Measurements from ENCODE around the gene ZIC2. TPM values are rescaled to one million over a fixed set of nuclear protein-coding genes. Genes with fewer than 3 reads are reported as not detected.

Gene ZIC2
- total RNA-seq, 3 donors from 2014 or later: 0.09 to 0.31 TPM; not detected in 1

DNA sequence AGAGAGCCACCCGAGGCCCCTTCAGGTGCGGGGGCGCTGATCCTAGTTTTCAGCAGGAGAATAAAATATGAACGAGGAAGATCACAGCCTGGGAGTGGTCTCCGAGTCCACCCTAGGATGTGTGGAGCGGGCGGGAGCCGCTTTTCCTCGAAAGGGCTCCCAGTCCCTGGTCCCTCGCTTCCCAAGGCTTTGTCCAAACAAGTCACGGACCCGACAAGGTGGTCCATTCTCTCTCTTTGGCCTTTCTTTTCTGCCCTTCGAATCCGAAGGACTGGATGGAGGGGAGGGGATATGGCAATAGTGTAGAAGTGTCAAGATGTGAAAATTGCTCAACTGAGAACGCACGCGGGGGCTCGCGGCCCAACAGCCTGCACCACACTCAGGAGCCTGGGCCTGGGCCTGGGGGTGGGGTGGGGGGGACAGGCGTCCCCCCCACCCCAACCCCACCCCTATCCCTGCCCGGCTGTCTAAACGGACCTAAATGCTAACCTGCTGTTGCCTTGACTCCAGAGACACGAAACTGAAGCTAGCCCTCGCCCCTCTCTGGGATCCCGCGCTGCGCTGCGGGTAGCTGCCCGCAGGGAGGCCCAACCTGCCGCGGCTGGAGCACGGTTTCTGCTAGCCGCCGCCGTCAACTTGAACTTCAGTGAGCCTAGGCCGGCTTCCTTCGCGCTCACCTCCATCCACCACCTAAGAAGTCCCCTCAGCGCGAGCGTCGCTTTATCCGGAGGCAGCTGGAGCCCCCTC lies 7.1 kb downstream of the ZIC2 start:
- no peak for ATAC-seq
- H3K4me1 ChIP-seq (ENCODE audit: low read depth): peaks cover 22% of the 10 kb centered on the region
- TF ChIP-seq, protein P1, sequence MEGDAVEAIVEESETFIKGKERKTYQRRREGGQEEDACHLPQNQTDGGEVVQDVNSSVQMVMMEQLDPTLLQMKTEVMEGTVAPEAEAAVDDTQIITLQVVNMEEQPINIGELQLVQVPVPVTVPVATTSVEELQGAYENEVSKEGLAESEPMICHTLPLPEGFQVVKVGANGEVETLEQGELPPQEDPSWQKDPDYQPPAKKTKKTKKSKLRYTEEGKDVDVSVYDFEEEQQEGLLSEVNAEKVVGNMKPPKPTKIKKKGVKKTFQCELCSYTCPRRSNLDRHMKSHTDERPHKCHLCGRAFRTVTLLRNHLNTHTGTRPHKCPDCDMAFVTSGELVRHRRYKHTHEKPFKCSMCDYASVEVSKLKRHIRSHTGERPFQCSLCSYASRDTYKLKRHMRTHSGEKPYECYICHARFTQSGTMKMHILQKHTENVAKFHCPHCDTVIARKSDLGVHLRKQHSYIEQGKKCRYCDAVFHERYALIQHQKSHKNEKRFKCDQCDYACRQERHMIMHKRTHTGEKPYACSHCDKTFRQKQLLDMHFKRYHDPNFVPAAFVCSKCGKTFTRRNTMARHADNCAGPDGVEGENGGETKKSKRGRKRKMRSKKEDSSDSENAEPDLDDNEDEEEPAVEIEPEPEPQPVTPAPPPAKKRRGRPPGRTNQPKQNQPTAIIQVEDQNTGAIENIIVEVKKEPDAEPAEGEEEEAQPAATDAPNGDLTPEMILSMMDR (IDR thresholded peaks at IDR 0.05): no peak
- DNase-seq: no peak
- H3K9me3 ChIP-seq: no peaks in the 10 kb centered on the region
- intact Hi-C loops (cut with DNase I, micrococcal nuclease): no loop called here
- no peaks in the 10 kb centered on the region for H3K36me3 ChIP-seq (ENCODE audit: low read depth)
- no peak overlapping the region for H3K4me3 ChIP-seq

DNA sequence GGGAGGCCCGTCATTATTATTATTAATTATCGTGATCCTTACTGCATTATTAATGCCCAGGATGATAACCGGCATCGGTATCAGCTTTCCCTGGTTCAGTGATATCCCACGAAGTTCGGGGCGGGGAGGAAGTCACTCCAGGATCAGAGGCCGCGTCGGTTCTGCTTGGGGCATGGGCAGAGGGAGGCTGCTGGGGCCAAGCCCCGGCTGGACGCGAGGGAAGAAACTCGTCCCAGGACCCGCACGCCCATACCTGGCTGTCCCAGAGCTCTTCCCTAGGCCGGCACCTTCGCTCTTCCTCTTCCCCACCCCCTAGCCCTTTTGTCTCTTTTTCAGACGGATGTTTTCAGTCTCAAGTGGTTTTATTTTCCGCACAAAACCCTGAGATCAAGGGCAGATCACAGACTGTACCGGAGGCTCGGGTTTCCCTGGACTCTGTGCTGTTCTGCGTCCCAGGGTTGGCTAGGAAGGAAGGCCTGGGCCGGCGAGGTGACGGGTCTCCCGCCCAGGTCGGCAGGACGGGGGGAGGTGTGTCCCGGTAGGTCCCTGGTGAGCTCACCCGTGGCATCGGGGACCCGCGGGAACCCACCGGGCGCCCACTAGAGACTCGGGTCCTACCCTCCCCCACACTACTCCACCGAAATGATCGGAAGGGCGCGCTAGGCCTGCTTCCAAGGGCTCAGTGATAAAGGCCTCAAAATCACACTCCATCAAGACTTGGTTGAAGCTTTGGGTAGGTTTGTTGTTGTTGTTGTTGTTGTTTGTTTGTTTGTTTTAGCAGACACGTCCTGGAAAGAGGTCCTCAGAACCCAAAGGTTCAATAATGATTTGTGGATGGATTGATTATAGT lies 7.9 kb downstream of the ZIC2 start:
- peak; percentile 52 for ATAC-seq
- Histone ChIP-seq H3K4me1 (ENCODE audit: low read depth) (peaks cover 22% of the 10 kb centered on the region), H3K4me3 (no peak overlapping the region), H3K9me3 (no peaks in the 10 kb centered on the region), H3K36me3 (ENCODE audit: low read depth) (no peaks in the 10 kb centered on the region)
- TF ChIP-seq, protein P1 (IDR thresholded peaks at IDR 0.05): no peak
- intact Hi-C loops (cut with DNase I, micrococcal nuclease): no loop called here
- peak in 1 of 3 donors; percentile 33 for DNase-seq

DNA sequence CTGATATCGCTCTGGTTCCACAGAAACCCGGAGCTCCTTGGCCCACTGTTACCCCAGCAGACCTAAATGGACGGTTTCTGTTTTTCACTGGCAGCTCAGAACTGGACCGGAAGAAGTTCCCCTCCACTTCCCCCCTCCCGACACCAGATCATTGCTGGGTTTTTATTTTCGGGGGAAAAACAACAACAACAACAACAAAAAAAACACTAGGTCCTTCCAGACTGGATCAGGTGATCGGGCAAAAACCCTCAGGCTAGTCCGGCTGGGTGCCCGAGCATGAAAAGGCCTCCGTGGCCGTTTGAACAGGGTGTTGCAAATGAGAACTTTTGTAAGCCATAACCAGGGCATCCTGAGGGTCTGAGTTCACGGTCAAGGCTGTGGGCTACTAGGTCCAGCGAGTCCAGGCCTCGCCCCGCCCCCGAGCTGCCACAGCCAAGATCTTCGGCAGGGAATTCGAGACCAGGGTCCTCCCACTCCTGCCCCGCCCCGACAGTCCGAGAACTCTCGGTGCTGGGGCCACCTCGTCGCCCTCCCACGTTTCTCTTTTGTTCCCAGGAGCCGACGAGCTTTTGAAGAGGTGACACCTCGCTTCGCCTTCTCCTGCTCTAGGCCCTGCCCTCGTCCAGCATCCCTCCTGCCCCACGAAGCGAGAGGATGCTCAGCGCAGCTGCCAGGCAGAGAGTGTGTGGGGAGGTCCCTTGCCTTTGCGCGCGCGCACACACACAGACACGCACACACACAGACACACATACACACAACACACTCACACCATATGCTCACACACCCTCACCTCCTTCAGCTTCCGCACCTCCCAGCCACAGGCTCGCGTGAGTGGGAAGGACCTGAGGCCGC lies 8.8 kb downstream of the ZIC2 start:
- intact Hi-C loops (cut with DNase I, micrococcal nuclease): no loop called here
- DNase-seq (peak in 1 of 3 donors; percentile 27), ATAC-seq (peak; percentile 12)
- Histone ChIP-seq H3K4me3 (no peak overlapping the region), H3K36me3 (ENCODE audit: low read depth) (no peaks in the 10 kb centered on the region), H3K4me1 (ENCODE audit: low read depth) (peaks cover 22% of the 10 kb centered on the region), H3K9me3 (no peaks in the 10 kb centered on the region)
- TF ChIP-seq, protein P1 (IDR thresholded peaks at IDR 0.05): no peak

DNA sequence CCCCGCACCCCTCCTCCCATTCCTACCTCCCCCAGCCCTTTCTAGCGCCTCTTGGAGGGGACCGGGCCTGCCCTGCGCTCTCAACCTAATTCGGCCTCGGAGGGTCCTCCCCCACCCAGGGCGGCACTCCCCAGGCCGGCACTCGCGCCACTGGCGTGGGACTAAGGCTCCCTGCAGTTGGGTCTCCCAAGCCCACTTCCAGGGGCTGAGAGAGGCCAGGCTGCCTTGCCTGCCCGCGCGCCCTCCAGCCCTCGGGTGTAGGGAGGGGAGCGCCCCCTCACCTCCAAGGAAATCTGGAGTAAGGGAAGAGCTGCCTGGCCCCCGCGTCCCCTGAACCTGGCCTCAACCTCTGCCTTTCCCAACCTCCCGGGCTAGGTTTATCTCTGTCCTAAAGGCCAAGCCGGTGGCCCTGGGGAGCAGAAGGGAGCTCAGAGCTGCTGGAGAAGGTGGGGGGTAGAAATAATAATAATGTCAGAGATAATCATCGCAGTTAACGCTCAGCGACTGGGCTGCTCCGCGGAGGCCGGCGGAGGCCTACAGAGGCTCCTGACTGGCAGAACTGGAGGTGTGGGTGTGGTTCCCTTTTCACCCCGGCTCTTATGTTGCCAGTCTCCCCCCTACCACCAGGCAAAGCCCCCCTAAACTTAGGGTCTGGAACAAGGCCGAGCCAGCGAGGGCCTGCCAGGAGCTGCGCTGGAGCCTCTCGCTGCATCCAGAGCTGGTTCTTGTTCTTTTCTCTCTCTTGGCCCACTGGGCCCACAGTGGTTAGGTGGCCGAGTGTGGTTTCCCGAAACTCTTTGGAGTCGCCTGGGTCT lies 9.6 kb downstream of the ZIC2 start:
- no peak for DNase-seq
- TF ChIP-seq, protein P1 (IDR thresholded peaks at IDR 0.05): no peak
- peaks cover 22% of the 10 kb centered on the region for H3K4me1 ChIP-seq (ENCODE audit: low read depth)
- H3K9me3 ChIP-seq: no peaks in the 10 kb centered on the region
- H3K4me3 ChIP-seq: no peak overlapping the region
- no peak for ATAC-seq
- intact Hi-C loops (cut with DNase I, micrococcal nuclease): no loop called here
- no peaks in the 10 kb centered on the region for H3K36me3 ChIP-seq (ENCODE audit: low read depth)

All from mucosa of descending colon (tissue), 3 donors.